Measurements from ENCODE around the gene IL3RA.

IL3RA gene

GRCh38 chrX:1430451-1430850 lies 93.9 kb downstream of the IL3RA start:
- no peaks in the 10 kb centered on the region for H3K9me3 Mint-ChIP-seq
- H3K27me3 Mint-ChIP-seq: no peaks in the 10 kb centered on the region
- no peak overlapping the region for H3K27ac Mint-ChIP-seq
- peaks cover 21% of the 10 kb centered on the region for H3K36me3 Mint-ChIP-seq (ENCODE audit: low read depth)
- no peaks in the 10 kb centered on the region for H3K4me1 Mint-ChIP-seq (ENCODE audit: low read depth)
- no peak overlapping the region for H3K4me3 Mint-ChIP-seq

Data from stimulated activated naive CD8-positive, alpha-beta T cell treated with anti-CD3 and anti-CD28 coated beads, Interleukin-15, Interleukin-2, amounts not matched to agents 100 ng/mL and 50 ng/mL, for 24 hours (primary cell).